ENCODE measurements around the gene TF.

DNA sequence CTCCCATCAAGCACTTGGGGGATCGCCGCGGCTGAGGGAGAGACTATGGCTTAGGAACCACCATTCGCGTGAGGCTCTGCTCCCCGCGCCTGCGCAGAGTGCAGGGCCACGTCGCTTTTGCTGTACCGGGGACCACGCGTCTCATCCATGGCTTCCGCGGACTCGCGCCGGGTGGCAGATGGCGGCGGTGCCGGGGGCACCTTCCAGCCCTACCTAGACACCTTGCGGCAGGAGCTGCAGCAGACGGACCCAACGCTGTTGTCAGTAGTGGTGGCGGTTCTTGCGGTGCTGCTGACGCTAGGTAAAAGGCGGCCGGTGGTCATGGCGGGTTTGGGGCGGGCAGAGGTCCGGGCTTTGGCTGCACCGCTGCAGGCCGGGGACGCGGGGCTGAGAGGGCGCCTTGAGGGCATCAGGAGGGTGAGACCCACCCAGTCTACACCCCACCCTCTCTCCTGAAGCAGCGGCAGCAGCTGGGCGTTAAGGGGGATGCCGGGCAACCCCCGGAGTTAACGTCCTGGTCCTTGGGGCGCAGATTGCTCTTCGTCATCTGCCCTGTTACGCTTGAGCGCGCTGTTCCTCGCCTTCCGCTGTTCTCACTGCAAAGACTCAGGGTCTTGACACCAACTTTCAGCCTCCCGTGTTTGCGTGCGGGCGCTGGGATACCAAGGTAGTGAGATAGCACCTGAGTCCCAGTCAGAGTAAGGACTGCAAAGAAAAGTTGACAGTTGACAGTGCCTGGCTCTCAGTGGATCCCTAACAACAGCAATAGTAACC, 59.7 kb downstream of the TF start, which contains the start of gene SRPRB:
- TF ChIP-seq JUND (IDR thresholded peaks at IDR 0.05) (no peak), GABPA (IDR thresholded peaks at IDR 0.05; ENCODE audit: low read depth) (no peak)
